SHP77 treated with DMSO at 0.1 percent for 48 hours (cell line): ENCODE data around the gene SFRP5.

Experiments
- DNase-seq: peaks from one replicate; lab custom pipeline; 2025; lab: John Stamatoyannopoulos, UW

The SFRP5 gene

GRCh38 chr10:97785231-97785630, 13.4 kb upstream of the SFRP5 start:
- DNase-seq, result no peak

- no peak for DNase-seq
Observed at GRCh38 chr10:97784200-97784810, 12.5 kb upstream of the SFRP5 start.

DNA sequence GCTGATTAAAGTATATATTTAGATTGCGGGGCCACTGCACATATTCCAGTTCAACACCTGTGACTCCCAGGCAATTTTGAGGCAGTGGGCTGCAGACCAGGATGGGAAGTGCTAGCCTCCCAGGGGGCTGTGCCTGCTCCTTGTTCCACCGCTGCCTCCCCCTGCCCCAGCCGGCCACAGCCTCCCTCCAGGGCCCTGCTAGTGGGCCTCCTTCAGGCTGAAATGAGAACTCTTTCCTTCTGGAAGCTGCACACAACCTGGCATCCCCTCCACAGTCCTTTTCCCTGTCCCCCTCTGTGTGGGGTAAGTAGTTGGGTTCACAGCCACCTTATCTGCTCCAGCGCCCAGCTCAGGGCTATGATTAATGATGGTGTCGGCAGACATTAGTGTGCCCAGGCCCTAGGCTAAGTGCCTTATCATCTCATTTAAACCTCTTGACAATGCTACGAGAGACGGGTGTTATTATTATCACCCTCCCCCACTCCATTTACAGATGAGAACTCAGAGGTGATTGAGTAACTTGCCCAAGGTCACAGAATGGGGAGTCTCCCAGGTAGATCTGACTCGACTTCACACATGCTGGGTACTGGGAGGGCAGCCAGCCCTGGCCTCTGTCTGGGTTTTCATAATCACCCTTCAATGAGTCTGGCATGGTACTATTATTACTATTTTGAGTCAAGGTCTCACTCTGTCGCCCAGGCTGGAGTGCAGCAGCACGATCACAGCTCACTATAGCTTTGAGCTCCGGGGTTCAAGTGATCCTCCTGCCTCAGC, 10.8 kb upstream of the SFRP5 start:
- no peak for DNase-seq

- DNase-seq, result no peak
Observed at GRCh38 chr10:97781618-97782331, 10.0 kb upstream of the SFRP5 start.

DNA sequence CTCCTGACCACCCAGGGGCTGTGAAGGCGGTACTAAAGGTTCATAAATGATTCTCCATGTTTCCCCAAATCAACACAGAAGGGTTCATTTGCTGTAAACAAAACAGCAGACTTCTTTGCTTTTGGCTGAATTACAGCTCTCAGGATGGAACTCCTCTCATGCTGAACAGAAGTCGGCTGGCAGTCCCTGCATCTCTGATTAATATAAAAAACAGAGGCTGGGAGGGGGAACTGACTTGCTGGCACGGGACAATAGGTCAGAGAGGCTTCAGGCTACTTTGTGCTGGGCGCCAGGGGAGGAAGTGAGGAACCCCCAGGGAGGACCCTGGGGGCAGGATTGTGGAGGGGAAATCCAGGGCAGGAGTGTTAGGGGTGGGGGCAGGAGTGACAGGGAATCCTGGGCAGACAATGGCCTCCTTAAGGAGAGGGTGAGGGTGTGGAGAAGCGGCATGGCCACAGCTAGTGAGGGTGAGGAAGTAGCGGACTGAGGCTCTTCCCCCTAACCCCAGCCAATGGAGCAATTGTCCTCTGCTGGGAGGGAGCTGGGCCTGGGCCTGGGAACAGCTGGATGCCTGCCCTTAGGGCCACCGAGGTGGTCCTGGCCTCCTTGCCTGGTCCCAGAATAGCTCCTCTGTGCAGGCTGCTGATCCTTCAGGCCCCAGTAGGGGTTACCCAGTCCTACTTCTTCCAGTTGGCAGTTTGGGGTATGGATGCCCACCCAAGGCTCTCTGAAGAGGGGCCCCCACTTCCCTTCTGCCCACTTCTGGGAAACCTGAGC, 9.2 kb upstream of the SFRP5 start:
- no peak for DNase-seq

- no peak for DNase-seq
Observed at GRCh38 chr10:97779975-97780374, 8.2 kb upstream of the SFRP5 start.

DNA sequence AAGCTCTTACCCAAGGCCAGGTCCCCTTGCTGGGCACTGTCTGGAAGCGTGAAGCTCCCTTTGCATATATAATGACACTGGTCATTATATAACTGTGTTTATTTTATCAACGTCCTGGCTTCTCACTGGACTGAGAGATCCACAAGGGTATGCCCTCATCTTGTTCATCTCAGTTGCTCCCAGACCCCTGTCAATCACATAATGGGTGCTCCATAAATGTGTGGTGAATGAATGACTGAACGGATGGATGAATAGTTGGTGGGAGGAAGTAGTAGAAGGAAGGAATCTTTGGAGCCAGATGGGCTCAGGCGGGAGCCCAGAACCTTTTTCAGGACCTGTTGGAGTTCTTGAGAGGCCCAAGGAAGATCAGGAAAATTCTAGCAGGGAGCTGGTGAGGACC, 7.7 kb upstream of the SFRP5 start:
- no peak for DNase-seq

DNA sequence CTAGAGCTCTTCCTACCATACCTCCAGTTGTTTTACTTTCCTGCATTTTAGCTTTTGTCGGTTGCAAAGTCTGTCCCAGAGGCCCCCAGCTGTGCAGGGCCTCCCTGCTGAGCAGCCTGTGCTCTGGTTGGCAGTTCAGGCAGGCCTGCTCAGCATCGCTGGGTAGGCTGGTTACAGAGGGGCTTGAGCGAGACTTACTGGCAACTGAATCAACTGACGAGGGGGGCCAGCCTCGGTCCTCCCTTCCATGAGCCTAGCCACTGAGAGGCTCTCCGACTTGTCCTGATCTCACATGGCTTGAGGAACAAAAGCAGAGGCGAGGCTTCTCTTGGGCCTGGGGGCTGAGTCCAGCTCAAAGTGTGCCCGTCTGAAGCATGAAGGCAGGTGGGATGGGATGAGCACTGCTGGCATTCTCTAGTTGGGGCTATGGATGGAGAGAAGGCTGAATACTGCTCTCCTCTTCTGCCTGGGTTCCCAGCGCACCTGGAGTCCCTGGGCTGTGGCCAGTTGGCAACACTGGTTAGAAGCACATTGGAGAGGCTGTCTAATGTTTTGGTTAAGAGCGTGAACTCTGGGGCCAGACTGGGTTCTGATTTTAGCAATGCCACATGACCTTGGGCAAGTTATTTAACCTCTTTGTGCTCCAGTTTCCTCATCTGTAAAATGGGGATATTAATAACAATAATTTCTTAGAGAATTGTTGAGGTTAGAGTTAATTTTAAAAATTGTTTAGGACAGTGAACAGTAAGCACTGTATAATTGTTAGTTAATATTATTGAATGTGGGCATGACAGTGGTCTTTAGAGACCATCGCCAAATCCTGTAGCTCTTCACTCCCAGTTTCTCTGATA, 6.9 kb upstream of the SFRP5 start:
- no peak for DNase-seq

DNA sequence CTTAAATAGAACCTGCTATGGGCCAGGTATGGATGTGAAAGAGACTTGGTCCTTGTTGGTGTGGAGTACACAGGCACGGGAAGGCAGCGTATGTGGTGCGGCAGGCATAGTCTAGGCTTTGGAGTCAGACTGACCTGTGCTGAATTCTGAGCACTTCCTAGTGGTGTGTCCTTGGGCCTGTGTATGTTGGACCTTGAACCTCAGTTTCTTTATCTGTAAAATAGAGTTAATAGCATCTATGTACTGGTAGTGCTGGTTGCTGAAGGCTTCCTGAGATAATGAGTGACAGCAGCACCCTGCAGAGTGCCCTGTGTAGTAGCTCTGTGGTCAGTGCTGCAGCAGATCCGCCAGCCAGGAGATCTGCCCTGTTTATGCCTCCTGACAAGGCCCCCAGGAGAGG, 5.3 kb upstream of the SFRP5 start:
- no peak for DNase-seq

DNA sequence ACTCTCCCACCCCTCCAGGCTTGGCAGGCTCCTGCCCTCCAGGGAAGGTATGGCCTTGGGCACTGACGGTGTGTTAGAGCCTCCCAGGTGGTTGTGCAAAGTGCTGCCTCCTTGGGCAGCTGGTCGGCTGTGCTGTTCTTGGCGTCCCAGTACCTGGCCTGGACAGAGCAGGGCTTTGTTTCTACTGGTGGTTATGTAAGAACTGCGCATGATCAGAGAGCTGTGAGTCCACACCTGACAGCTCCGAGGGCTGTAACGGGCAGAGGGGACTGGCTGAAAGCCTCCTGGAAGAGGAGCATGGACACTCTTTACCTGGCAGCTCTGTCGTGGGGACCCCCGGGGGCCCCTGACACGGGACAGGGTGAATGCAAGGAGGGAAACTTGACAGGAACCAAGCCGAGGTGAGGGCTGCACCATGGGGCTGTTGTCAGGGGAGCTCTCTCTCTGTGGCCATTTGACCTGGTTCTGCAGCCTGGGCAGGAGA, 3.1 kb upstream of the SFRP5 start:
- no peak for DNase-seq

DNA sequence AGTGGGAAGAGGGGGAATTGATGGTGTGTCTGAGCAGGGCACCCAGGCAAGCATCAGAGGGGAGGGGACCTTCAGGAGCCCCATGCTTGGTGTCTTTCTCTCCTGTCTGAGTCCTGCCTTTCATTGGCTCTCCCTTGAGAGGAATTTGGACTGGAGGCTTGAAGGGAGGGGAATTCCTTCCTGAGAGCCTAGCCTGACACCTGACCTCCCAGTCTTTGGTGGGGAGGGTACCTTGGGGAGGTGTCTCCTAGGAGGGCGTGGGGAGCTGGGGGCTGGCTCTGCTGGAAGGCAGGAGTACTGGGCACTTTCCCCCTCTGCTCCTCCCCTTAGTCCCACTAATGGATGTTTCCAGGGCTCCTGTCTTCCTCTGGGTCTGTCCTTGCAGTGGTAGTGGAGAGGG, 1.3 kb upstream of the SFRP5 start:
- no peak for DNase-seq

DNA sequence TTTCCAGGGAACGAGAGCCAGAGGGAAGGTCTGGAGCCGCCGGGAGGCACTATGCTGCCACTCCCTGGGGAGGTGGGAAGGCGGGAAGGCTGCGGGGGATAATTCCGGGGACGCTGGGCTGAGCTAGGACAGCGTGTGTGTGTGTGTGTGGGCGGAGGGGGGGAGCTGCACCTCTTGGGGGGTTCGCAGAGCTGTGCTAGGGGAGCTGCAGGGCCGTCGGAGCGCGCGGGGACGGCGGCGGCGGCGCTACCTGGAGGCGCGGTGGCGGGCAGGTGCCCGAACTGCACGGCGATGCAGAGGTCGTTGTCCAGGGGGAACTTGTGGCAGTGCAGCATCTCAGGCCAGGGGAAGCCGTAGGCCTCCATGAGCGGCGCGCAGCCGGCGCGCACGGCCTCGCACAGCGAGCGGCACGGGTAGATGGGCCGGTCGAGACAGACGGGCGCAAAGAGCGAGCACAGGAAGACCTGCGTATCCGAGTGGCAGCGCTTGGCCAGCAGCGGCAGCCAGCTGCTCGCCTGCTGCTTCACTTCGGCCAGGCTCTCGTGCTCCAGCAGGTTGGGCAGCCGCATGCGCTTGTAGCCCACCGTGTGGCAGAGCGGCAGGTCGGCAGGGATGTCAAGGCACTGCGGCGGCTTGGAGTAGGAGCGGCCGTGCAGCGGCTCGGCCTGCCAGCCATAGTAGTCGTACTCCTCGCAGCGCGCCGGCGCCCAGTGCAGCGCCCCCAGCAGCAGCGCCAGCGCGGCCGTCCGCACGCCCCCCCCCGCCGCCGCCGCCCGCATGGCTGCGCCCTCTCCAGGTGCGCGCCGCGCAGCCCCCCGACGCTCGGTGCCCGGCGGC, 526 bp downstream of the SFRP5 start:
- DNase-seq, result no peak

GRCh38 chr10:97770255-97770654, 1.5 kb downstream of the SFRP5 start:
- no peak for DNase-seq

DNA sequence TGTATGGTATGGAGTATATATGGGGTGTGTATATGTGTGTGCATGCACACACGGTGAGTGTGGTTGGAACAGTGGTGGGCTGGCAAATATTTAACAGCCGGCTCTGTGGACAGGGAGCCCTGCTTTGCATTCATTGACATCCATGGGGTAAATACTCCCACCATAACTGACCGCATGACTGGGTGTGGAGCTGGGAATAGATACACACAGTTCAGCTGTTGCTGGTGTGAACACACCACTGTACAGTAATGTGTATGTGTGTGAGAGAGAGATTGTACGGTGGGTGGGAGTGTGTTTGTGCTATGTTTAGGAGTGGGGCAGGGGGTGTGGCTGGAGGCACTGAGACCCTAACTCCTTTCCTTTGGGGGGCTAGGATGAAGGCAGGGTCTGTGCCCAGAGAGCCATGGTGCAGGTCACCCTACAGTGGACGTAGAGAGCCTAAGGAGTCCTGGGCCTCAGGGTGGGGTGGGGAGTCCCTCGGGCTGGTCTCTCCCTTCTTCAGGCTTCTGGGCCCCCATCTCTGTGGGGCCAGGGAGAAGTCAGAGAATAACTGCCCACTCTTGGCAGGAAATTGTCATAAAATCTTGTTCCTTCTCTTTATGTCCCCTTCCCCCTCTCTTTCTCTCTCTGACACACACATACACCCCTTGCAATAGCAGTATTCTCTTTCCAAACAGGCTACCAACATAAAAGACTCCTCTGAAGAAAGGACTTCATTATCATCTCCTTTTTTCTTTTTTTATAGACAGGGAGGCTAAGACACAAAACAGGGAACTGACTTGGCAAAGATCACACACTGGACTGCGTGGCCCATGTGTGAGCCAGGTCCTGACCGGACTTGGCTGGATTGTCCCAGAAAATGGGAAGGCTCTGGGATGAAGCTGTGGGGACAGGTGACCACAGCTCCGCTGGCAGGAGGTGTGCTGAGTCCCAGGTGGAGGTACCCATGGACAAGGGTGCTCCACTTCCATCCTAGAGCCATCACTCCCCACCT, 3.2 kb downstream of the SFRP5 start:
- no peak for DNase-seq

- DNase-seq, result no peak
Observed at GRCh38 chr10:97766996-97767924, 4.5 kb downstream of the SFRP5 start.

DNA sequence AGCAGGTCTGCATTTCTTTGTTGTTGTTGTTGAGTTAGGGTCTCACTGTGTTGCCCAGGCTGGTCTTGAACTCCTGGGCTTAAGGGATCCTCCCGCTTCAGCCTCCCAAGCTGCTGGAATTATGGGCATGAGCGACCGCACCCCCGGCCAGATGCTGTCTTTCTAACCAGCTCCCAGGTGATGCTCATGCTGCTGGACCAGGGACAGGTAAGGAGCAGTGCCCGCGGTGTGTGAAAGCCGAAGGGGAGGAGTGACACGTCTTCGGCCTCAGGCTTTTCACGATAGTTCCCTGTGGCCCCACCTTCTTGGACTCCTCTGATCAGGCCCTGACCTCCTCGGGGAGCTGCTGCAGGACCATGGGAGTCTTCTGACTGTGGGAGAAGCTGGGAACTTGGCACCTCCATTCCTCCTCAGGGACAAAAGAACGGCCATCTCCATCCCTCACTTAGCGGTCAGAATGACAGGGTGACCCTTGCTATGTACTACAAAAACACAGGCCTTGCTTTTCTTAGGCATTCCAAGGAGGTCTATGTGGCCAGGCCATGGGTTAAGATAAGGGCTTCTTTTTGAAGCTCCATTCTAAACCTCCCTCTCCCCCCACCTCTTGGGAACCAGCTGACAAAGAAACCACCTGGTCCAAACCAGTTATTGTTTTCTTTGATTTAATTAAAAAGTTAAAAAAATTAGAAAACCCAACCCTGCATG, 5.5 kb downstream of the SFRP5 start:
- no peak for DNase-seq

GRCh38 chr10:97765201-97765600, 6.6 kb downstream of the SFRP5 start:
- DNase-seq, result peak; percentile 62
